WERI-Rb-1 (cell line): ENCODE results near the gene WHRN.

Source experiments
- DNase-seq: peaks from one replicate; pipeline ENCODE4 v3.0.0-alpha.2; 2020
- H3K27ac ChIP-seq: fragments of 250-450 bp; sonication (Bioruptor Pico); 2 replicates; pipeline ENCODE4 v1.5.1; 2020; ENCODE audit warnings: mild to moderate bottlenecking, moderate library complexity
- H3K27me3 ChIP-seq: fragments of 250-450 bp; sonication (Bioruptor Pico); 2 replicates; pipeline ENCODE4 v1.5.1; 2021; ENCODE audit warnings: mild to moderate bottlenecking, low read depth, moderate library complexity; ENCODE audit not compliant: insufficient read depth, severe bottlenecking
- H3K36me3 ChIP-seq: fragments of 250-450 bp; sonication (Bioruptor Pico); 2 replicates; pipeline ENCODE4 v1.5.1; 2020; ENCODE audit warnings: mild to moderate bottlenecking, moderate library complexity
- H3K4me3 ChIP-seq: 2 replicates; pipeline ENCODE4 v1.5.1; 2011; ENCODE audit warnings: low read depth, mild to moderate bottlenecking, control low read depth, low read length
- H3K9me3 ChIP-seq: fragments of 250-450 bp; sonication (Bioruptor Pico); 2 replicates; pipeline ENCODE4 v1.5.1; 2021; ENCODE audit warnings: mild to moderate bottlenecking, moderate library complexity; ENCODE audit not compliant: severe bottlenecking
- TF ChIP-seq, protein P1 (sequence below): IDR thresholded peaks from 2 replicates; pipeline ENCODE4 v1.5.1; 2011; ENCODE audit warnings: low read depth, mild to moderate bottlenecking, control low read depth, inconsistent platforms, low read length

WHRN gene

DNA sequence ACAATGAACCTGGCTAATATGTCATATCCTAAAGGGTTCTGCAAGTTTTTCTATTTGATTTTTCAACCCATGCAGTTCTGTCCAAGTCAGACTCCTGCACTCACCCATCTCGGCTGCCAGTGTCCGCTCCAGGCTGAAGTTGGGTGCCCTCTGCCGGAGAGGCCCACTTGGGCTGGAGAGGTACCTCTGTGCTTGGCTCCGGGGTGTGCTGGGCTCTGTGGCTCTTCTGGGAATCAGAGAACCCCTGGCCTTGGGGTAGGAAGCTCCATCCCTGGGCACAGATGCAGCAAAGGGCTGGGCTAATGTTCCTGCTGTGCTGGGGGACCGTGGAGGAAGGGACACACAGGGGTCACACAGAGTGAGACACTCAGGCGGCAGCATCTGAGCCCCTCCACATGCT is 149.5 kb downstream of the WHRN start:
- TF ChIP-seq, protein P1, sequence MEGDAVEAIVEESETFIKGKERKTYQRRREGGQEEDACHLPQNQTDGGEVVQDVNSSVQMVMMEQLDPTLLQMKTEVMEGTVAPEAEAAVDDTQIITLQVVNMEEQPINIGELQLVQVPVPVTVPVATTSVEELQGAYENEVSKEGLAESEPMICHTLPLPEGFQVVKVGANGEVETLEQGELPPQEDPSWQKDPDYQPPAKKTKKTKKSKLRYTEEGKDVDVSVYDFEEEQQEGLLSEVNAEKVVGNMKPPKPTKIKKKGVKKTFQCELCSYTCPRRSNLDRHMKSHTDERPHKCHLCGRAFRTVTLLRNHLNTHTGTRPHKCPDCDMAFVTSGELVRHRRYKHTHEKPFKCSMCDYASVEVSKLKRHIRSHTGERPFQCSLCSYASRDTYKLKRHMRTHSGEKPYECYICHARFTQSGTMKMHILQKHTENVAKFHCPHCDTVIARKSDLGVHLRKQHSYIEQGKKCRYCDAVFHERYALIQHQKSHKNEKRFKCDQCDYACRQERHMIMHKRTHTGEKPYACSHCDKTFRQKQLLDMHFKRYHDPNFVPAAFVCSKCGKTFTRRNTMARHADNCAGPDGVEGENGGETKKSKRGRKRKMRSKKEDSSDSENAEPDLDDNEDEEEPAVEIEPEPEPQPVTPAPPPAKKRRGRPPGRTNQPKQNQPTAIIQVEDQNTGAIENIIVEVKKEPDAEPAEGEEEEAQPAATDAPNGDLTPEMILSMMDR, result no peak
- no peaks in the 10 kb centered on the region for H3K27me3 ChIP-seq
- no peak overlapping the region for H3K4me3 ChIP-seq
- H3K27ac ChIP-seq, result no peak overlapping the region
- no peak for DNase-seq
- H3K36me3 ChIP-seq, result peaks cover 98% of the 10 kb centered on the region
- H3K9me3 ChIP-seq, result no peaks in the 10 kb centered on the region
